Activated T-cell treated with anti-CD3 and anti-CD28 coated beads for 24 hours (primary cell): ENCODE measurements around the gene KSR1.

ENCODE experiments used
- DNase-seq: peaks from one replicate; pipeline ENCODE4 v3.0.0-alpha.2; 2020; ENCODE audit warnings: low read depth

KSR1 gene

GRCh38 chr17:27514595-27515413 lies 58.6 kb downstream of the KSR1 start:
- DNase-seq, result no peak

GRCh38 chr17:27518048-27518447 lies 61.8 kb downstream of the KSR1 start:
- no peak for DNase-seq

- DNase-seq, result no peak
These were observed 62.6 kb downstream of the KSR1 start for GRCh38 chr17:27518545-27519521.

- DNase-seq, result no peak
These were observed 63.3 kb downstream of the KSR1 start for GRCh38 chr17:27519550-27519949.

GRCh38 chr17:27520491-27521185 lies 64.4 kb downstream of the KSR1 start:
- no peak for DNase-seq

GRCh38 chr17:27521281-27522027 lies 65.2 kb downstream of the KSR1 start:
- no peak for DNase-seq

- no peak for DNase-seq
These were observed 65.9 kb downstream of the KSR1 start for GRCh38 chr17:27522028-27522635.

- no peak for DNase-seq
These were observed 67.5 kb downstream of the KSR1 start for GRCh38 chr17:27523712-27524111.

GRCh38 chr17:27524594-27524993 lies 68.3 kb downstream of the KSR1 start:
- no peak for DNase-seq

- no peak for DNase-seq
These were observed 69.1 kb downstream of the KSR1 start for GRCh38 chr17:27525316-27525715.

GRCh38 chr17:27525836-27526603 lies 69.8 kb downstream of the KSR1 start:
- no peak for DNase-seq

GRCh38 chr17:27526604-27527002 lies 70.4 kb downstream of the KSR1 start:
- DNase-seq, result peak; percentile 27

- DNase-seq, result no peak
These were observed 73.1 kb downstream of the KSR1 start for GRCh38 chr17:27529230-27529796.

- no peak for DNase-seq
These were observed 74.6 kb downstream of the KSR1 start for GRCh38 chr17:27530764-27531391.

GRCh38 chr17:27531469-27531961 lies 75.3 kb downstream of the KSR1 start:
- DNase-seq, result no peak

GRCh38 chr17:27532269-27533263 lies 76.3 kb downstream of the KSR1 start:
- no peak for DNase-seq

- no peak for DNase-seq
These were observed 77.9 kb downstream of the KSR1 start for GRCh38 chr17:27533874-27534815.
